ENCODE results near the gene CCDC158.
"Not testable (repeated sequence)": the region's sequence is repeated elsewhere in the genome, so short reads cannot be mapped to it uniquely, and the experiment has no call there.

The CCDC158 gene

GRCh38 chr4:76363556-76364290 is 57.2 kb downstream of the CCDC158 start:
- no peak overlapping the region for H3K9ac ChIP-seq (ENCODE audit: low read length)
- no peaks in the 10 kb centered on the region for H3K27me3 ChIP-seq (ENCODE audit: control insufficient read depth, insufficient read depth, low read length)
- no peaks in the 10 kb centered on the region for H3K4me1 ChIP-seq (ENCODE audit: control insufficient read depth, low read depth, low read length)
- no peaks in the 10 kb centered on the region for H3K36me3 ChIP-seq (ENCODE audit: control insufficient read depth, low read depth, low read length)
- H3K4me3 ChIP-seq (ENCODE audit: low read length) = no peak overlapping the region
- H3K9me3 ChIP-seq (ENCODE audit: control insufficient read depth, low read depth, low read length) = no peaks in the 10 kb centered on the region
- H3K27ac ChIP-seq (ENCODE audit: low read length) = no peak overlapping the region

GRCh38 chr4:76361689-76362412 is 59.1 kb downstream of the CCDC158 start:
- no peaks in the 10 kb centered on the region for H3K36me3 ChIP-seq (ENCODE audit: control insufficient read depth, low read depth, low read length)
- no peak overlapping the region for H3K27ac ChIP-seq (ENCODE audit: low read length)
- H3K9me3 ChIP-seq (ENCODE audit: control insufficient read depth, low read depth, low read length) = no peaks in the 10 kb centered on the region
- no peak overlapping the region for H3K4me3 ChIP-seq (ENCODE audit: low read length)
- no peaks in the 10 kb centered on the region for H3K4me1 ChIP-seq (ENCODE audit: control insufficient read depth, low read depth, low read length)
- H3K9ac ChIP-seq (ENCODE audit: low read length) = no peak overlapping the region
- H3K27me3 ChIP-seq (ENCODE audit: control insufficient read depth, insufficient read depth, low read length) = no peaks in the 10 kb centered on the region

GRCh38 chr4:76359881-76360466 is 61.0 kb downstream of the CCDC158 start:
- H3K27me3 ChIP-seq (ENCODE audit: control insufficient read depth, insufficient read depth, low read length); H3K4me3 ChIP-seq (ENCODE audit: low read length); H3K36me3 ChIP-seq (ENCODE audit: control insufficient read depth, low read depth, low read length); H3K4me1 ChIP-seq (ENCODE audit: control insufficient read depth, low read depth, low read length); H3K27ac ChIP-seq (ENCODE audit: low read length); H3K9ac ChIP-seq (ENCODE audit: low read length); H3K9me3 ChIP-seq (ENCODE audit: control insufficient read depth, low read depth, low read length): not testable (repeated sequence)

DNA sequence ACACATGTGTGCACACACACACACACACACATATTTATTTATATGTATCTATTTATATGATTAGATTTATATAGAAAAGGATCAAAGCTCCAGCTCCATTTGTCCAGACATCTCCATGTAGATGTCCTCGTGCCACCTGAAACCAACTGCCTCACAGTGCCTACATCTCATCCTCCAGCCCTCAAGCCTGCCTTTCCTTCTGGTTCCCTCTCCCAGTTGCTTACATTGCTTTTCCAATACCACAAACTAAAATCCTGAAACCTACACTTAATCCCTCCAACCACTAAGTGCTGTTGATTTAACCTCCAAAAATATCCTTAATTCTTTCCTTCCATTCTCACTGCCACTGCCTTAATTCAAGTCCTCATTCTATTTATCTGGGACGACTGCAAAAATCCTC is 63.0 kb downstream of the CCDC158 start:
- no peak overlapping the region for H3K27ac ChIP-seq (ENCODE audit: low read length)
- H3K4me1 ChIP-seq (ENCODE audit: control insufficient read depth, low read depth, low read length) = no peaks in the 10 kb centered on the region
- H3K27me3 ChIP-seq (ENCODE audit: control insufficient read depth, insufficient read depth, low read length) = no peaks in the 10 kb centered on the region
- no peaks in the 10 kb centered on the region for H3K36me3 ChIP-seq (ENCODE audit: control insufficient read depth, low read depth, low read length)
- H3K4me3 ChIP-seq (ENCODE audit: low read length) = no peak overlapping the region
- no peaks in the 10 kb centered on the region for H3K9me3 ChIP-seq (ENCODE audit: control insufficient read depth, low read depth, low read length)
- H3K9ac ChIP-seq (ENCODE audit: low read length) = no peak overlapping the region

DNA sequence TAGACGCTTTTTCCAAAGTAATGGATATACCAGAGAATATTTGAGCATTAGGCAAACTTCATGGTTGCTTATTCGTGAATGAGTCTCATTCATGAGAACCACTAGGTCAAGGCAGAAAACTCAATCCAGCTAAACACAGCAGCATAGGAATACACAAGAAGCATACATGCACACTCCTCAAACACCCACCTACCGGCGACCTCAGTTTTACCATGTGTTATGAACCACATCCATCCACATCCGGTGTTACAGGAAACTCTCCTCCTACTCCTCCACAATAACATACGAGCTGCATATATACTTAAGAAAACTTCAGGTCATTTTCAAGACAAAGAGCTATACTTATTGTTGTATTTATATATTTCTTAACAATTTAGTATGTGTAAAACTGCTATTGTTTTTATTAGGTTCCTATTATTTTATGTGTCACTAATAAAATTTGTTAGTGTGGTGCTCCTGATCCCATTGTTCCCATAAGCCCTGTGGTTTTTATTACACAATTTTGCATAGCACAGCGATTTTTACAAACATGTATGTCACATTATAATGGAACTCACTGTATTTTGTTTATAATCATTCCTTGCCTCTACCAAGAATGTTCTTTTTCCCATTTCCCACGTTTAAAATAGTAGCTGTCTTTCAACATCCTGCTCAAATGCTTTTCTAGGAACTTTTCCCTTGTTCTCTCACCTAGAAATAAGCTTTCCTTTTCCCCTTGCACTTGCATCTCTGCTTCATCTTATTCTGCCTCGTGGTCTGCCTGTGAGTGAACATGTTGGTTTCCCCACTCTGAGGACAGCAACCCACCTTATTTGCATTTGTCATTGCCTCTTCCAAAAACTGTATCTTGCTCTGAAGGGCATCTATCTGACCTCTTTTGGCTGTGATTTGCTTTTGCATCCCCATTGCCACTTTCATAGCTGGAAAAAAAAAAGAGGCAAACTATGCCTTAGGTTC is 66.1 kb downstream of the CCDC158 start:
- no peaks in the 10 kb centered on the region for H3K36me3 ChIP-seq (ENCODE audit: control insufficient read depth, low read depth, low read length)

DNA sequence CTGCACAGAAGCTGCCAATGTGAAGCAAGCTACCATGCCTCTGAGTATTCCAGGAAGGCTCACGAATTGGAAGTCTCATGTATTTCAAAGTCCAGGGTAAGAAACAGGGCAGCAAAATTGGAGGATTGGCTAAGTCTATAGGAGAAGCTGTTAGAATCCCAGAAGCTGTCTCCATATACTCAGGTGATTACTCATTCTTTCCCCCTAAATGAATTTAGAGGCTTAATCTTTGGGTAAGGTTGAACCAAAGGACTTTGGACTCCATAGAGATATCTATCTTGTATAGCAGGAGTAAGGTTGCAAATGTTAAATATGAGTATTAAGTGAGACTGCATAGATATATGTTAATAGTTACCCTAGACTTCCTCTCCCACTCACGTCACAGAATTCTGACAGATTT is 78.1 kb downstream of the CCDC158 start:
- H3K9me3 ChIP-seq (ENCODE audit: control insufficient read depth, low read depth, low read length) = no peaks in the 10 kb centered on the region
- H3K27me3 ChIP-seq (ENCODE audit: control insufficient read depth, insufficient read depth, low read length) = no peaks in the 10 kb centered on the region
- H3K36me3 ChIP-seq (ENCODE audit: control insufficient read depth, low read depth, low read length) = no peaks in the 10 kb centered on the region

More for the DNA sequence above, 66.1 kb downstream of the CCDC158 start:
- H3K4me3 ChIP-seq (ENCODE audit: low read length) = no peak overlapping the region
- no peaks in the 10 kb centered on the region for H3K4me1 ChIP-seq (ENCODE audit: control insufficient read depth, low read depth, low read length)
- H3K27me3 ChIP-seq (ENCODE audit: control insufficient read depth, insufficient read depth, low read length) = no peaks in the 10 kb centered on the region
- no peak overlapping the region for H3K27ac ChIP-seq (ENCODE audit: low read length)
- H3K9me3 ChIP-seq (ENCODE audit: control insufficient read depth, low read depth, low read length) = no peaks in the 10 kb centered on the region
- H3K9ac ChIP-seq (ENCODE audit: low read length) = no peak overlapping the region

DNA sequence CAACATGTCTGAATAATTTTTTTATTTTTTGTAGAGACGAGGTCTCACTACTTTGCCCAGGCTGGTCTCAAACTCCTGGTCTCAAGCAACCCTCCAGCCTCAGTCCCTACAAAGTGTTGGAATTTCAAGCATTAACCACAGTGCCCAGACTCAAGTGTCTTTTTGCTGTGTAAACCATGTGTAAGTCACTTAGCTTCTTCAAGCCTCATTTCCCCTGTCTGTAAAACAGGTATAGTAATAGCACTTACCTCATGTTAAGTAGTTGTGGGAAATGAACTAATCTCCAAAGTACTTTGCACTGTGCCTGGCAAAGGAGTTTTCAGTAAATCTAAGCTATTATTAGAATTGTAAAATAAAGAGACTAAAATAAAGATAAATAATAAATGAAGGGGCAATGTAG is 78.8 kb downstream of the CCDC158 start:
- Histone ChIP-seq H3K27ac (ENCODE audit: low read length) (no peak overlapping the region), H3K27me3 (ENCODE audit: control insufficient read depth, insufficient read depth, low read length) (no peaks in the 10 kb centered on the region), H3K9ac (ENCODE audit: low read length) (no peak overlapping the region), H3K4me1 (ENCODE audit: control insufficient read depth, low read depth, low read length) (no peaks in the 10 kb centered on the region), H3K4me3 (ENCODE audit: low read length) (no peak overlapping the region), H3K36me3 (ENCODE audit: control insufficient read depth, low read depth, low read length) (no peaks in the 10 kb centered on the region), H3K9me3 (ENCODE audit: control insufficient read depth, low read depth, low read length) (no peaks in the 10 kb centered on the region)

More for the DNA sequence above, 78.1 kb downstream of the CCDC158 start:
- H3K4me1 ChIP-seq (ENCODE audit: control insufficient read depth, low read depth, low read length) = no peaks in the 10 kb centered on the region
- H3K4me3 ChIP-seq (ENCODE audit: low read length) = no peak overlapping the region
- no peak overlapping the region for H3K27ac ChIP-seq (ENCODE audit: low read length)
- H3K9ac ChIP-seq (ENCODE audit: low read length) = no peak overlapping the region

- no peak overlapping the region for H3K4me3 ChIP-seq (ENCODE audit: low read length)
- H3K36me3 ChIP-seq (ENCODE audit: control insufficient read depth, low read depth, low read length) = no peaks in the 10 kb centered on the region
- no peak overlapping the region for H3K27ac ChIP-seq (ENCODE audit: low read length)
- no peaks in the 10 kb centered on the region for H3K4me1 ChIP-seq (ENCODE audit: control insufficient read depth, low read depth, low read length)
- H3K27me3 ChIP-seq (ENCODE audit: control insufficient read depth, insufficient read depth, low read length) = no peaks in the 10 kb centered on the region
- no peaks in the 10 kb centered on the region for H3K9me3 ChIP-seq (ENCODE audit: control insufficient read depth, low read depth, low read length)
- no peak overlapping the region for H3K9ac ChIP-seq (ENCODE audit: low read length)
Observed at GRCh38 chr4:76341063-76341462, 79.9 kb downstream of the CCDC158 start.

DNA sequence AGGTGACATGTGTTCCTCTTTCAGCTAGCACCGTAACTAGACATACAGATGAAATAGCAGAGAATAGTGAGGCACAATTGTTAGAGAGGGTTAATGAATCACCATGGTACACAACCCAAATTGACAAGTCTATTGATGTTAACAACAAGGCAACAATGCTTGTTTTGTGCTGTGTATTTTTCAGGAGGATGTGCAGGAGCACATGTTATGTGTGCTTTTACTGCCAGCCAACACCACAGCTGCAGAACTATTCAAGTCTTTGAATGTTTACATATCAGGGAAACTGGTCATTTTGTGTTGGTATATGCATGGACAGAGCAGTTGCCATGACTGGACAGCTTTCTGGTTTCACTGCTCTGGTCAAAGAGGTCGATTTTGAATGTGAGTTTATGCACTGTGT is 81.6 kb downstream of the CCDC158 start:
- Histone ChIP-seq H3K4me1 (ENCODE audit: control insufficient read depth, low read depth, low read length) (no peaks in the 10 kb centered on the region), H3K36me3 (ENCODE audit: control insufficient read depth, low read depth, low read length) (no peaks in the 10 kb centered on the region), H3K9me3 (ENCODE audit: control insufficient read depth, low read depth, low read length) (no peaks in the 10 kb centered on the region), H3K9ac (ENCODE audit: low read length) (no peak overlapping the region), H3K27me3 (ENCODE audit: control insufficient read depth, insufficient read depth, low read length) (no peaks in the 10 kb centered on the region), H3K27ac (ENCODE audit: low read length) (no peak overlapping the region), H3K4me3 (ENCODE audit: low read length) (no peak overlapping the region)

- H3K27ac ChIP-seq (ENCODE audit: low read length) = no peak overlapping the region
- H3K27me3 ChIP-seq (ENCODE audit: control insufficient read depth, insufficient read depth, low read length) = no peaks in the 10 kb centered on the region
- H3K4me1 ChIP-seq (ENCODE audit: control insufficient read depth, low read depth, low read length) = no peaks in the 10 kb centered on the region
- no peak overlapping the region for H3K4me3 ChIP-seq (ENCODE audit: low read length)
- no peaks in the 10 kb centered on the region for H3K9me3 ChIP-seq (ENCODE audit: control insufficient read depth, low read depth, low read length)
- no peak overlapping the region for H3K9ac ChIP-seq (ENCODE audit: low read length)
- no peaks in the 10 kb centered on the region for H3K36me3 ChIP-seq (ENCODE audit: control insufficient read depth, low read depth, low read length)
Observed at GRCh38 chr4:76334885-76335284, 86.1 kb downstream of the CCDC158 start.

DNA sequence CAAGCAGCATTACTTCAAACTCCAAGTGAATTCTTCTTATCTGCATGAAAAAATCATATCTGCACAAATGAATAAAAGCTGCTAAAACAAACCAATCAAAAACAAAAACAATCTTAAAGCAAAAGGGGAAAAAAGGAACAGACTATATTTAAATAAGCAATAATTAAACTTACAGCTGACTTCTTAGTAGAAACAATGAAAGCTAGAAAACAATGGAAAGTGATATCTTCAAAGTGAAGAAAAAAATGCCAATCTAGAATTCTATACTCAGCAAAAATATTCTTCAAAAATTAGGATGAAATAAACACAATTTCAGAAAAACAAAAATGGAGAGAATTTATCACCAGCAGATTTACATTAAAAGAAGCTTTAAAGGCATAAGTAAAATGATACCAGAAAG is 94.4 kb downstream of the CCDC158 start:
- Histone ChIP-seq H3K9ac (ENCODE audit: low read length) (no peak overlapping the region), H3K36me3 (ENCODE audit: control insufficient read depth, low read depth, low read length) (no peaks in the 10 kb centered on the region), H3K4me1 (ENCODE audit: control insufficient read depth, low read depth, low read length) (no peaks in the 10 kb centered on the region), H3K4me3 (ENCODE audit: low read length) (no peak overlapping the region), H3K9me3 (ENCODE audit: control insufficient read depth, low read depth, low read length) (peaks cover 5% of the 10 kb centered on the region), H3K27ac (ENCODE audit: low read length) (no peak overlapping the region), H3K27me3 (ENCODE audit: control insufficient read depth, insufficient read depth, low read length) (no peaks in the 10 kb centered on the region)
